ENCODE data around the gene BRCA1.

DNA sequence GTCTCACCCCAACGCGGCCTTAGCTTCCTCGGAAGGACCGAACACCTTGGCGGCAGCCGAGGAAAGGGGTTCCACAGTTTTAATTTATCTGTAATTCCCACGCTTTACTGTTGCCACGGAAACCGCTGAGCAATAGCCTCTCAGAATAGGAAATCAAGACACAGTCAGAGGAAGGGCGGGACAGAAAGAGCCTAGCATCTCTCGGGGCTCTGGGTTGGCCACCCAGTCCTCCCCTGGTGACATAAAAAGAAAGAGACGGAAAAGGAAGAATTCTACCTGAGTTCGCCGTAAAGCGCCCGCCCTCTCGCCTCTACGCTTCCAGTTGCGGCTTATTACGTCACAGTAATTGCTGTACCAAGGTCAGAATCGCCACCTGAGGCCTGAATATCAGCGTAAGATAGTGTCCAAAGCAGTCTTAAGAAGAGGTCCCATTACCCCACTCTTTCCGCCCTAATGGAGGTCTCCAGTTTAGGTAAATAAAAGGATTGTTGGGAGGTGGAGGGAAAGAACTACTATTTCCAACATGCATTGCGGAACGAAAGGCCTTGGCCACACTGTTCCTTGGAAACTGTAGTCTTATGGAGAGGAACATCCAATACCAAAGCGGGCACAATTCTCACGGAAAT is 45.1 kb upstream of the BRCA1 start:
- TF ChIP-seq SIN3A (IDR thresholded peaks at IDR 0.05; ENCODE audit: borderline replicate concordance, insufficient read depth, low read length): peak; percentile 40; the same call in 1 of the 2 replicates
- TF ChIP-seq REST (IDR thresholded peaks at IDR 0.05; ENCODE audit: insufficient read depth in 1 of 2, low read depth in 2 of 2, low read length in 2 of 2): no peak
